GM19193 (cell line): Measurements from ENCODE around the gene NSDHL.

Experiments used
- POLR2A ChIP-seq: IDR thresholded peaks from 4 replicates; pipeline ENCODE4 v1.6.1; 2011; ENCODE audit not compliant: insufficient read depth, insufficient read length; ENCODE audit errors: extremely low read depth

The NSDHL gene

GRCh38 chrX:152898442-152898841 lies 67.6 kb downstream of the NSDHL start:
- no peak for TF ChIP-seq POLR2A

GRCh38 chrX:152899111-152899873 lies 68.4 kb downstream of the NSDHL start:
- no peak for TF ChIP-seq POLR2A

- no peak for TF ChIP-seq POLR2A
Observed at GRCh38 chrX:152899874-152900719, 69.2 kb downstream of the NSDHL start.

DNA sequence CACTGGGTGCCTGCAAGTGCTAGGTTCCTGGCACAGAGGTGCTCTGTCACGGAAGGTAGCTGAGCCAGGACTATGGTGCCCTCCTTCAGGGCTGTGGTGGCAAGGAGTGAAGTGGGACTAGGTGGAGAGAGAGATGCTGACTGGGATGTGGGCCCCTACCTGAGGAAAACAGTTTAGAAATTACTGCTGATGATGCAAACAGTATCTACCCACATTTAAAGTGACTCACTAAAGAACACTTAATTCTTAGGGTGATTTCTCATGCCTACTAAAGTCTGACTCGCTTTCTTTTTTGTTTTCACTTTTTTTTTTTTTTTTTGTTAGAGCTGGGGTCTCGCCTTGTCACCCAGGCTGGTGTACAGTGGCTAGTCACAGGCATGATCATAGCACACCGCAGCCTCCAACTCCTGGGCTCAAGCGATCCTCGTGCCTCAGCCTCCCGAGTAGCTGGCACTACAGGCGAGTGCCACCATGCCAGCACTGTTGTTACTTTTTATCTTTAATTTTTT lies 70.1 kb downstream of the NSDHL start:
- TF ChIP-seq POLR2A: no peak

DNA sequence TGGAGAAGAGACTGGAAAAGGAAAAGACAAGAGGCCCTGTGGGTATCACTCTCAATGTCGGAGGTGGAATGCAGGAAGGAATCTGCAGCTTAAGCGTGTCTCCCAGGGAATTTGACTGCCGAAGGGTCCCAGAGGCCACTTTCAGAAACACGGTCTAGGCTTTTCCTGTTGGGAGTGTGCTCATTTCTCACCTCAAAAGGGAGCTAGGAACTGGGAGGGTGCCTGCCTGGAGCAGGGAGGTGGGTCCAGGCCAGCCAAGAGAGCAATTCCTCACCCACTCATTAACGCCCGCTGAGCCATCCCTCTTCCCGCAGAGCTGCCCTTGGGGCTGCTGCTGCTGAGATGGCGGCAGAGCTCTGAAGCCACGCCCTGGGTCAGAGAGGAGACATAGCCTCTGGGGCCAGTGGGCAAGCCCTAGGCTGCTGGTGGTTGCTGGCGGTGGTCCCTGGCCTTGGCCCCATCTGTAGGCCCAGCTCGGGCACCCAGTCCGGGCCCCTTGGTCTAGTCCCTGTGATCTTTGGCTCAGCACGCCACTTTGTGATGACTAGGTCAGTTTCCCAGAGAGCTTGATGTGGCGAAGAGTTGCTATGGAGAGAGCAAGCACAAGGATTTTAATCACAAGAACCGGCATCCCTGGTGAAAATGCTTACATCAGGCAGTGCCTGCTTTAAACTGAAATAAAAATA lies 71.1 kb downstream of the NSDHL start:
- TF ChIP-seq POLR2A: no peak

GRCh38 chrX:152902502-152902820 lies 71.6 kb downstream of the NSDHL start:
- no peak for TF ChIP-seq POLR2A

DNA sequence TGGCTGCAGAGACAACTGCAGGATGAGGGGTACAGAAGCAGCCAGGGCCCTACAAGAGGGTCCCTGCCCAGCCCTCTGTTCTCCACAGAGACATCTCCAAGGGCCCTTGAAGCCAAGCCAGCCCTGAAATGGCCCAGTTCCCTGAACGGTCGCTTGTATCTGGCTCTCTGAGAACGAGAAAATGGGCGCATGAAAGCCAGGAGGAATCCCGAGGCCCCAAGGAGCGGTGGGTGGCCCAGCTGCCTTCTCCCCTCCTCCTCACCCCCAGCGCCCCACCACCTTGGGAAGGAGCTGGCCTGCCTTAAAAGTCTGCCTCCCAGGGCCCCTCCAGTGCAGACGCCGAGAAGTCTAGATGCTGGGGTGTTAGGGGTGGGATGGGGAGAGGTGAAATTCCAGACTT lies 72.7 kb downstream of the NSDHL start:
- no peak for TF ChIP-seq POLR2A

- TF ChIP-seq POLR2A: no peak
Observed at GRCh38 chrX:152904151-152905080, 73.6 kb downstream of the NSDHL start.

DNA sequence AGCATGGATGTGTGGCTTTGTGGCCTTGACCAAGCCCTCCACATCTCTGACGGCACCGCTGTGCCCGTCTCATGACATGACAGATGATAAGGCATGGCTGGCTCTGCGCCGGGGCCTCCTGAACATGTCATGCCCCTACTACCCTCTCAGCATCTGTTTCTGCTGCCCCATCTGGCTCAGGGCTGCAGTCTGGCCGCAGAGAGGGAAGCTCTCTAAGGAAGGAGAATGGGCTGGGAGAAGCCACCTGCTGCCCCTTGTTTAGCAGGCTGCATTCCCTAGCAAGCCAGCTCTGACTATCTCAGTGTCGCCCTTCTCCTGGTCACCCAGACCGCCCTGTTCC lies 74.2 kb downstream of the NSDHL start:
- no peak for TF ChIP-seq POLR2A

DNA sequence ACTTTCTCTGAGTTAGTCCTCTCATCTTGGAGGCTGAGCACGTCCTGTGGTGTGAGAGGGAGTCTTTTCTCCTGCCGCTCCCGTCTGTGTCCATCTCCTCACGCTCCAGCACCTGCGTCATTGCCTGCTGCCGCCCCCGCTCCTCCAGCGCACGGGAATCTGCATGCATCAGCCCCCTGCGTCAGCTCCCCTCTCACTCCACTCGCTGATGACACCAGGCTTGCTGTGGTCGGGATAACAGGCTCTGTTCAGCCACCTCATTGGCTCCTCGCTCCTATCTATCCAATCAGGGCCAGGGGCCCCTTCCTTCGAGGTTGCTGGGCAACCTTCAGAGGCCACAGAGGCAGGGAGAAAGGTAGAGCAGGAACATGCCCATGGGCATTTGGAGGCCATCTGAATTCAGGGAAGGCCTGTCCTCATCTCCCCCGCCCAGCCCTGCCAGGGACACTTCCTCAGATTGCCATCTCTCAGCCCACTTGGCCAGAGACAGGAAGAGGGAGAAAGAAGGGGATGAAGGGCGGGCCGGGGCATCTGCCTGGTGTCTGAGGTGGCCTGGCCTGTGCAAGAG lies 76.3 kb downstream of the NSDHL start:
- no peak for TF ChIP-seq POLR2A

DNA sequence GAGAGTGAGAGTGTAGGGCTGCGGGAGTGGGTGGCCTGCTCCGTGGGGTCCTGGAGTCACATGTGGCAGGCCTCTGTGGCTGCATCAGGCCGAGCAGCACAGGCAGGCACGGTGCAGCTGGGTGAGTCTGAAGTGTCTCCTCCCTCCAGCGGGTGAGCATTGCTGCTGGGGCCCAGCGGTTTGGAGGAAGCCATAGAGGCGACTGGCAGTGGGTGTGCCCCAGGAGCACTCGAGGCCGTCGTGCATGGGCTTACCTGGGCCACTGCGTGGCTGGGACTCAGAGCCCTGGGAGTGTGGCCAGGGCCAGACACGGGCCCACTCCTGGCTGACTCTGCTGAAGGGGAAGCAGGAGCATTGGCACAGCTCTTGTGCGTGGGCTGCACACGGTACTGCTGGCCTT lies 77.6 kb downstream of the NSDHL start:
- no peak for TF ChIP-seq POLR2A

DNA sequence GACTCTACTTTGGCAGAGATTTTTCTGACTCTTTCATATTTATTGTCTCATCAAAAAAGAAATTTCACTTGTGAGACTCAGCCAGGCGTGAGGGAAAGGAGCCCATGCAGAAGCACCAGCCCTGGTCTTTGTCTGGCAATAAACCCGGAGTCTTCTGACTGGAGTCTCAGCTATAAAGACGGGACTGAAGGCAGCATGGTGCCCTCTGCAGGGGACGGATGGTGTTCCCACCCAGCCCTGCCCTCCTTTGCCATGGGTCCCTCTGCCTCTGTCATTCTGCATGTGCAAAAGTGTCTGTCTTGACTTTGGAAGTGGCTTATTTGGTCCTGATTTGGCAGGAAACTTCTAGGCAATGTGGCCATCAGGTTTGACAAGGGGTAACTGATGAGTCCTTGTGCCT lies 81.2 kb downstream of the NSDHL start:
- TF ChIP-seq POLR2A: no peak

DNA sequence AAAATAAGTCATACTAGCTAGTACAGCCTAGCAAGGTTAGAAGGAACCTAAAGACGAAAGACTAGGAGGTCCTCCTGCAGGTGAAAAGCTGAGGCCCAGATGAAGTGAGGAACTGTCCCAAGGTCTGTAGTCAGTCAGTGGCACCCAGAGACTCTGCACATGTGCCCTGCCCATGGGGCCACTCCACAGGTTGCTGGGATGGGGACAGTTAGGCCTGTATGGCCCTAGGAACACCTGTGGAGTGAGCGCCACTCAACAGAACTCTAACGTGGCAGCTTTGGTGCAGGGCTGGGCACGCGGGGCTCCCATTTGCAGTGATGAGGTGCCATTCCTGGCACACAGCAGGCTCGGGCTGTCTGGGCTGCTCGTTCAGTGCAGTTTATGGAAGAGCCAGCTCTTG lies 81.8 kb downstream of the NSDHL start:
- TF ChIP-seq POLR2A: no peak

GRCh38 chrX:152913346-152913745 lies 82.5 kb downstream of the NSDHL start:
- TF ChIP-seq POLR2A: no peak
